Panc1 (cell line): ENCODE measurements around the gene NCK2. TPM values are rescaled to one million over a fixed set of nuclear protein-coding genes. Genes with fewer than 3 reads are reported as not detected.

Experiments
- ATAC-seq: fragments of 200-7000 bp; cut with Tn5 transposase; 2 replicates; pipeline ENCODE4 v1.9.1; 2020; ENCODE audit warnings: mild to moderate bottlenecking, moderate library complexity
- BruUV-seq: library from RNA; stranded (reverse); fragments of 400-500 nt; replicated peaks from 2 replicates; lab custom pipeline; 2021; lab: Mats Ljungman, UMichigan
- CTCF ChIA-PET: fragments of 300-600 bp; sonication (Branson Sonifier 250); formaldehyde crosslinking; loops from one replicate; lab custom pipeline; 2022; ENCODE audit warnings: antibody characterized with exemption; lab: Charles Lee
- POLR2A ChIA-PET: fragments of 300-600 bp; sonication (Branson Sonifier 250); formaldehyde crosslinking; loops from one replicate; lab custom pipeline; 2022; ENCODE audit warnings: antibody characterized with exemption; lab: Charles Lee
- DNase-seq: peaks from one replicate; pipeline ENCODE4 v3.0.0-alpha.2; 2010; ENCODE audit warnings: low read depth, low spot score
- H3K27ac ChIP-seq: 2 replicates; pipeline ENCODE4 v1.5.1; 2011; ENCODE audit warnings: mild to moderate bottlenecking, low read length, inconsistent platforms
- H3K27me3 ChIP-seq: fragments of 200-500 bp; sonication (Bioruptor generic); 2 replicates; pipeline ENCODE4 v1.6.0; 2014; ENCODE audit warnings: low read length, inconsistent platforms; ENCODE audit not compliant: control insufficient read depth, insufficient read depth
- H3K36me3 ChIP-seq: fragments of 200-500 bp; sonication (Bioruptor generic); 2 replicates; pipeline ENCODE4 v1.5.1; 2014; ENCODE audit warnings: inconsistent platforms, mild to moderate bottlenecking, low read length, moderate library complexity; ENCODE audit not compliant: control insufficient read depth, insufficient read depth
- H3K4me1 ChIP-seq: 2 replicates; pipeline ENCODE4 v1.5.1; 2011; ENCODE audit warnings: inconsistent platforms, mild to moderate bottlenecking, low read length, moderate library complexity; ENCODE audit not compliant: control insufficient read depth, insufficient read depth
- H3K4me3 ChIP-seq, 2 experiments: 2 replicates each; pipeline ENCODE4 v1.5.1; 2011 to 2012; ENCODE audit warnings: low read depth in 2 of 2, low read length in 2 of 2, mild to moderate bottlenecking in 2 of 2, inconsistent platforms in 1 of 2, moderate library complexity in 1 of 2
- H3K9me3 ChIP-seq: fragments of 200-500 bp; sonication (Bioruptor generic); 2 replicates; pipeline ENCODE4 v1.5.1; 2014; ENCODE audit warnings: low read depth, mild to moderate bottlenecking, inconsistent platforms, low read length, moderate library complexity; ENCODE audit not compliant: control insufficient read depth, insufficient read depth
- CTCF ChIP-seq: fragments of 450-650 bp; IDR thresholded peaks from 2 replicates; pipeline ENCODE4 v1.5.1; 2017; ENCODE audit warnings: mild to moderate bottlenecking
- POLR2AphosphoS5 ChIP-seq: IDR thresholded peaks from 2 replicates; pipeline ENCODE4 v1.6.1; 2012; ENCODE audit warnings: mild to moderate bottlenecking, low read depth, low read length, moderate library complexity
- SIN3A ChIP-seq: IDR thresholded peaks from 2 replicates; pipeline ENCODE4 v1.6.1; 2012; ENCODE audit warnings: low read depth, mild to moderate bottlenecking, low read length, moderate library complexity, borderline replicate concordance; ENCODE audit not compliant: insufficient read depth
- TCF7L2 ChIP-seq: IDR thresholded peaks from 2 replicates; pipeline ENCODE4 v1.6.1; 2011; ENCODE audit warnings: mild to moderate bottlenecking, low read depth, low read length, inconsistent platforms
- in situ Hi-C: cut with HindIII; loops from 2 replicates; pipeline ENCODE4 v1.10.0; 2016; ENCODE audit warnings: low sequenced_read_pairs, low pct_unique_long_range_greater_than_20kb
- intact Hi-C: fragments of 100-400 bp; cut with micrococcal nuclease; formaldehyde crosslinking; loops from one replicate; pipeline ENCODE4 v1.10.0; 2022; ENCODE audit not compliant: unreplicated experiment
- total RNA-seq: library from RNA; stranded (reverse); gene quantifications from one replicate; pipeline ENCODE4 v1.2.1, GENCODE V29; 2021; ENCODE audit not compliant: unreplicated experiment
- TF ChIP-seq, protein P1 (sequence below), 2 experiments: IDR thresholded peaks; 2 replicates each; pipeline ENCODE4 v1.6.1; 2011 to 2012; ENCODE audit warnings: low read depth in 2 of 2, control low read depth in 1 of 2, low read length in 1 of 2, mild to moderate bottlenecking in 1 of 2, moderate library complexity in 1 of 2; ENCODE audit not compliant: insufficient read depth in 1 of 2

Gene NCK2
- total RNA-seq, 1 experiment from 2014 or later, result 60.7 TPM

DNA sequence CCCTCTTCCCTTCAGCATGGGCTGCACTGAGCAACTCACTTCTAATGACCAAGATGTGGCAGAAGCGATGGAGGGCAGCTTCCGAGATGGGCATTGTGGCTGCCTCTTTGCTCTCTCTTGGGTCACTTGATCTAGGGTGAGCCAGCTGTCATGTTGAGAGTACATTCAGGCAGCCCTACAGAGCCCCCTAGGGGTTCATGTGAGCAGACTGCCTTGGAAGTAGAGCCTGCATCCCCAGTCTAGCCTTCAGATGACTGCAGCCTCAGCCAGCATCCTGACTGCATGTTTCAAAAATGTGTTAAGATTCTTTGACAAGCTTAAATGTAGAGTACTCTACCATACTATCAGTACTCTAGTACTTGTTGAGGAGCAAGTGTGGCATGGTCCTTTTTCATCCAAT lies 143.9 kb downstream of the NCK2 start:
- H3K4me1 ChIP-seq, result no peaks in the 10 kb centered on the region
- no peaks in the 10 kb centered on the region for H3K27me3 ChIP-seq
- no peak overlapping the region for H3K27ac ChIP-seq
- ATAC-seq, result peak; percentile 60; the same call in 1 of the 2 replicates
- H3K4me3 ChIP-seq, result no peak overlapping the region
- no peaks in the 10 kb centered on the region for H3K9me3 ChIP-seq
- BruUV-seq, result no TSS peak
- intact Hi-C loops (no loop called here), in situ Hi-C loops (no loop called here)
- ChIA-PET CTCF (no interaction called here), POLR2A (interaction anchor here (0.6 kb wide), 1 partner anchor 488 kb away, joined by 3 read pairs; no protein-coding TSS in a partner anchor)
- no peaks in the 10 kb centered on the region for H3K36me3 ChIP-seq
- DNase-seq, result no peak
- TF ChIP-seq, protein P1, sequence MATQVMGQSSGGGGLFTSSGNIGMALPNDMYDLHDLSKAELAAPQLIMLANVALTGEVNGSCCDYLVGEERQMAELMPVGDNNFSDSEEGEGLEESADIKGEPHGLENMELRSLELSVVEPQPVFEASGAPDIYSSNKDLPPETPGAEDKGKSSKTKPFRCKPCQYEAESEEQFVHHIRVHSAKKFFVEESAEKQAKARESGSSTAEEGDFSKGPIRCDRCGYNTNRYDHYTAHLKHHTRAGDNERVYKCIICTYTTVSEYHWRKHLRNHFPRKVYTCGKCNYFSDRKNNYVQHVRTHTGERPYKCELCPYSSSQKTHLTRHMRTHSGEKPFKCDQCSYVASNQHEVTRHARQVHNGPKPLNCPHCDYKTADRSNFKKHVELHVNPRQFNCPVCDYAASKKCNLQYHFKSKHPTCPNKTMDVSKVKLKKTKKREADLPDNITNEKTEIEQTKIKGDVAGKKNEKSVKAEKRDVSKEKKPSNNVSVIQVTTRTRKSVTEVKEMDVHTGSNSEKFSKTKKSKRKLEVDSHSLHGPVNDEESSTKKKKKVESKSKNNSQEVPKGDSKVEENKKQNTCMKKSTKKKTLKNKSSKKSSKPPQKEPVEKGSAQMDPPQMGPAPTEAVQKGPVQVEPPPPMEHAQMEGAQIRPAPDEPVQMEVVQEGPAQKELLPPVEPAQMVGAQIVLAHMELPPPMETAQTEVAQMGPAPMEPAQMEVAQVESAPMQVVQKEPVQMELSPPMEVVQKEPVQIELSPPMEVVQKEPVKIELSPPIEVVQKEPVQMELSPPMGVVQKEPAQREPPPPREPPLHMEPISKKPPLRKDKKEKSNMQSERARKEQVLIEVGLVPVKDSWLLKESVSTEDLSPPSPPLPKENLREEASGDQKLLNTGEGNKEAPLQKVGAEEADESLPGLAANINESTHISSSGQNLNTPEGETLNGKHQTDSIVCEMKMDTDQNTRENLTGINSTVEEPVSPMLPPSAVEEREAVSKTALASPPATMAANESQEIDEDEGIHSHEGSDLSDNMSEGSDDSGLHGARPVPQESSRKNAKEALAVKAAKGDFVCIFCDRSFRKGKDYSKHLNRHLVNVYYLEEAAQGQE (IDR thresholded peaks at IDR 0.05; ENCODE audit: insufficient read depth in 1 of 2, low read depth in 2 of 2, low read length in 1 of 2), result no peak
- TF ChIP-seq SIN3A (no peak), TCF7L2 (no peak), POLR2AphosphoS5 (no peak), CTCF (no peak)

DNA sequence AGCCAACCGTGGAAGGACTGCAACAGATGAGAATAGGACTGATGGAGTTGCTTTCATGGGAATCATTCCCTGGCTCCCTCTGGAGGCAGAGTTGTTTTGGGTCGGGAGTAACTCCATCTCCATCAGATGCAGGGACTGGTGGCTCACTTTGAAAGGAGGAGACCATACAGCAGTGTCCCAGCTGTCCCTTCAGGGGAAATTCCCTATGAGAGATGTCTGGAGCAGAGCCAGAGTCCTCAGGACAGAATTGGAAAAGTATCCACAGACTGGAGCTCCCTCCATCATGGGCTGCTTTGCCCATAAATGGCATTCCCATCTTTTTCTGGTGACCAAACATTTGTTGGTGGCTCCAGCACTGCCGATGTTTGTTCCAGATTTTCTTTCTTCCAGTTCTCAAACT lies 144.3 kb downstream of the NCK2 start:
- BruUV-seq, result no TSS peak
- CTCF ChIA-PET, result no interaction called here
- Histone ChIP-seq H3K4me3 (no peak overlapping the region), H3K36me3 (no peaks in the 10 kb centered on the region), H3K4me1 (no peaks in the 10 kb centered on the region), H3K27me3 (no peaks in the 10 kb centered on the region), H3K9me3 (no peaks in the 10 kb centered on the region), H3K27ac (no peak overlapping the region)
- DNase-seq (no peak), ATAC-seq (no peak)
- POLR2A ChIA-PET, result interaction anchor here (0.6 kb wide), 1 partner anchor 488 kb away, joined by 3 read pairs; no protein-coding TSS in a partner anchor
- in situ Hi-C loops, result no loop called here
- intact Hi-C loops, result no loop called here
- TF ChIP-seq TCF7L2, result no peak
- no peak; the same call in none of the 2 replicates for TF ChIP-seq CTCF
